Keratinocyte (primary cell): ENCODE results near the gene CBFA2T3. TPM values are rescaled to one million over a fixed set of nuclear protein-coding genes. Genes with fewer than 3 reads are reported as not detected.

Source experiments
- DNase-seq: peaks from one replicate; pipeline ENCODE4 v3.0.0-alpha.2; 2011; ENCODE audit warnings: low read depth, missing footprints, low spot score
- FAIRE-seq: peaks from 2 replicates; lab custom pipeline; 2011; peaks lifted over from hg19 to GRCh38; lab: Jason Lieb, UNC
- H2AFZ ChIP-seq: 2 replicates; pipeline ENCODE4 v1.6.0; 2012; ENCODE audit warnings: low read length, control low read depth, inconsistent platforms; ENCODE audit not compliant: control insufficient read depth
- H3K27ac ChIP-seq: 2 replicates; pipeline ENCODE4 v1.5.1; 2011; ENCODE audit warnings: low read length; ENCODE audit not compliant: control insufficient read depth, insufficient read depth
- H3K27me3 ChIP-seq: 3 replicates; pipeline ENCODE4 v1.6.0; 2011; ENCODE audit warnings: low read length; ENCODE audit not compliant: control insufficient read depth, insufficient read depth; ENCODE audit errors: extremely low read depth
- H3K36me3 ChIP-seq, 2 experiments: 2 replicates in 1 of 2; 3 replicates in 1 of 2; pipeline ENCODE4 v1.5.1; 2011; ENCODE audit warnings: low read length in 2 of 2, mild to moderate bottlenecking in 1 of 2; ENCODE audit not compliant: control insufficient read depth in 2 of 2, insufficient read depth in 2 of 2; ENCODE audit errors: extremely low read depth in 1 of 2
- H3K4me1 ChIP-seq: 3 replicates; pipeline ENCODE4 v1.5.1; 2011; ENCODE audit warnings: low read length; ENCODE audit not compliant: control insufficient read depth, insufficient read depth; ENCODE audit errors: extremely low read depth
- H3K4me2 ChIP-seq: 3 replicates; pipeline ENCODE4 v1.6.0; 2011; ENCODE audit warnings: low read depth, low read length; ENCODE audit not compliant: control insufficient read depth, insufficient read depth; ENCODE audit errors: extremely low read depth
- H3K4me3 ChIP-seq, 3 experiments: fragments of 200-600 bp in 1 of 3; sonication (generic) in 1 of 3; 2 replicates in 2 of 3; 3 replicates in 1 of 3; pipeline ENCODE4 v1.5.1; 2011 to 2016; ENCODE audit warnings: low read length in 3 of 3, mild to moderate bottlenecking in 3 of 3, control low read depth in 2 of 3, inconsistent platforms in 1 of 3, low read depth in 1 of 3, mixed read lengths in 1 of 3, mixed run types in 1 of 3, moderate library complexity in 1 of 3; ENCODE audit not compliant: control insufficient read depth in 2 of 3, insufficient read depth in 2 of 3; ENCODE audit errors: extremely low read depth in 1 of 3
- H3K79me2 ChIP-seq: 2 replicates; pipeline ENCODE4 v1.6.0; 2012; ENCODE audit warnings: low read length; ENCODE audit not compliant: control insufficient read depth, insufficient read depth
- H3K9ac ChIP-seq: 3 replicates; pipeline ENCODE4 v1.6.0; 2011; ENCODE audit warnings: low read length; ENCODE audit not compliant: control insufficient read depth, insufficient read depth; ENCODE audit errors: extremely low read depth
- H3K9me1 ChIP-seq: 3 replicates; pipeline ENCODE4 v1.6.0; 2011; ENCODE audit warnings: low read length; ENCODE audit not compliant: control insufficient read depth, insufficient read depth; ENCODE audit errors: extremely low read depth
- H3K9me3 ChIP-seq: 2 replicates; pipeline ENCODE4 v1.5.1; 2012; ENCODE audit warnings: low read depth, low read length; ENCODE audit not compliant: control insufficient read depth
- H4K20me1 ChIP-seq: 3 replicates; pipeline ENCODE4 v1.6.0; 2011; ENCODE audit warnings: low read length; ENCODE audit not compliant: control insufficient read depth, insufficient read depth; ENCODE audit errors: extremely low read depth
- CTCF ChIP-seq, 3 experiments: IDR thresholded peaks in 1 of 3; conservative IDR thresholded peaks in 1 of 3; optimal IDR thresholded peaks in 1 of 3; 2 replicates in 2 of 3; 3 replicates in 1 of 3; pipeline versions ENCODE3 to v1.5.1; 2011; ENCODE audit warnings: low read length in 3 of 3, mild to moderate bottlenecking in 3 of 3, moderate library complexity in 2 of 3, control low read depth in 1 of 3, inconsistent platforms in 1 of 3; ENCODE audit not compliant: insufficient read depth in 2 of 3; ENCODE audit errors: extremely low read depth in 1 of 3
- EZH2 ChIP-seq: IDR thresholded peaks from one replicate; pipeline ENCODE4 v1.6.1; 2012; ENCODE audit warnings: inconsistent platforms, mild to moderate bottlenecking, low read length, moderate library complexity
- dilution Hi-C: fragments of 300-500 bp; cut with MboI; formaldehyde crosslinking; loops from one replicate; pipeline ENCODE4 v1.7.0; 2020; ENCODE audit warnings: low sequenced_read_pairs; ENCODE audit not compliant: extremely low pct_ligation_motif_present
- polyA plus RNA-seq, 5 experiments: library from polyadenylated mRNA; depleted of rRNA in 3 of 5; stranded (reverse) in 3 of 5; stranded (forward) in 1 of 5; unstranded in 1 of 5; fragments of >200 nt; gene quantifications; 1 replicate in 1 of 5; 2 replicates in 3 of 5; 3 replicates in 1 of 5; pipeline versions ENCODE4 v1.2.1 to v1.2.3, GENCODE V29; 2011 to 2012; ENCODE audit warnings: missing spikeins in 2 of 5, low read depth in 1 of 5, low replicate concordance in 1 of 5

CBFA2T3 gene
- polyA plus RNA-seq, 1 donor (not counting 4 experiments of a cell fraction or from before 2014, with no cell fraction given): 0.08 TPM

GRCh38 chr16:88939972-88940861 lies 36.8 kb downstream of the CBFA2T3 start:
- FAIRE-seq (no peak), DNase-seq (no peak)
- Histone ChIP-seq H3K9ac (no peak overlapping the region), H3K4me2 (no peak overlapping the region), H3K36me3 (no peaks in the 10 kb centered on the region), H3K9me3 (no peaks in the 10 kb centered on the region), H2AFZ (no peak overlapping the region), H3K27ac (no peak overlapping the region), H3K4me3 (no peak overlapping the region), H3K27me3 (peaks cover 79% of the 10 kb centered on the region), H3K4me1 (peaks cover 4% of the 10 kb centered on the region), H3K9me1 (no peaks in the 10 kb centered on the region), H3K79me2 (no peaks in the 10 kb centered on the region), H4K20me1 (no peaks in the 10 kb centered on the region)
- dilution Hi-C loops: no loop called here
- TF ChIP-seq CTCF (optimal IDR thresholded peaks at IDR 0.05 in 1 of 3, IDR thresholded peaks at IDR 0.05 in 1 of 3, conservative IDR thresholded peaks at IDR 0.05 in 1 of 3; ENCODE audit: extremely low read depth in 1 of 3, insufficient read depth in 2 of 3, low read length in 3 of 3) (no peak), EZH2 (peak; percentile 97)

DNA sequence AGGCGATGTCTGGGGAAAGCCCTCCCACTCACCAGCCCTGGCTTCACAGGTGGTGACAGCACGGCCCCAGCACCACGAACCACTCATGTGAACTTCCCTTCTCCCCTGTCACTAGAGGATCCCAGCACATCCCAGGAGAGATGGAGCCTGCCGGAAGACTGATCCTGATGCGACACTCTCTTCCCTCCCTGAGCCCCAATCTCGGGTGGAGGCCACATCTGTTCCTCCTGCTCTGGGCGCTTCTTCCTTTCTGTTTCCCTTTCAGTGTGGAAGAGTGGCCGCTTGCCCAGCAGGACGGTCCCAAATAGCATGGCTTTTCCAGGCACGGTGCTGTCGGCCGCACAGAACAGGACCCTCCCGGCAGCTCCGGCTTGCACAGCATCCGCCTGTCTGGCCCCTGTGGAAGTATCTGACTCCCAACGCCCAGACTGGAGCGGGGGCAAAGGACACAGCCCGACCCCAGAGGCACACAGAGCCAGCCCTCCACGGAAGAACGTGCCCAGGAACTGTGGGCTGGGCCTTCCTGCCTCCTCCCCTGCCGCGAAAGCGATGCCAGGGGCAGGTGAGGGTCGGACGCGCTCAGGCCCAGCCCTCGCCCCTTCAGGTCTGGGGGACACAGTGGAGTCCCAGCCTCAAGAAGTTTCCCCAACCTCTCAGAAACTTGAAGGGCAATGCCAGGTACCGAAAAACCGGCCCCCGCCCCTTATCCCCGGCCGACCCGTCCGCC lies 37.6 kb downstream of the CBFA2T3 start:
- no peak for FAIRE-seq
- Histone ChIP-seq H3K9ac (no peak overlapping the region), H4K20me1 (no peaks in the 10 kb centered on the region), H3K79me2 (no peaks in the 10 kb centered on the region), H2AFZ (no peak overlapping the region), H3K36me3 (no peaks in the 10 kb centered on the region), H3K4me3 (no peak overlapping the region), H3K4me1 (peaks cover 4% of the 10 kb centered on the region), H3K27ac (no peak overlapping the region), H3K9me3 (no peaks in the 10 kb centered on the region), H3K9me1 (no peaks in the 10 kb centered on the region), H3K27me3 (peaks cover 81% of the 10 kb centered on the region), H3K4me2 (no peak overlapping the region)
- dilution Hi-C loops: no loop called here
- no peak for DNase-seq
- TF ChIP-seq EZH2 (no peak), CTCF (optimal IDR thresholded peaks at IDR 0.05 in 1 of 3, IDR thresholded peaks at IDR 0.05 in 1 of 3, conservative IDR thresholded peaks at IDR 0.05 in 1 of 3; ENCODE audit: extremely low read depth in 1 of 3, insufficient read depth in 2 of 3, low read length in 3 of 3) (no peak)
